Neural crest cell (in vitro differentiated cells): ENCODE results near the gene DOK1. TPM values are rescaled to one million over a fixed set of nuclear protein-coding genes. Genes with fewer than 3 reads are reported as not detected.

Experiments
- DNase-seq: peaks from one replicate; pipeline ENCODE4 v3.0.0; 2021; ENCODE audit warnings: low read depth, mixed read lengths, low spot score
- H3K27ac Mint-ChIP-seq: one replicate; pipeline ENCODE4 v1.8.0; 2021; ENCODE audit warnings: mild to moderate bottlenecking, mixed read lengths; ENCODE audit not compliant: unreplicated experiment
- H3K27me3 Mint-ChIP-seq: 2 replicates; pipeline ENCODE4 v1.8.0; 2021; ENCODE audit warnings: low read depth, mild to moderate bottlenecking, mixed read lengths
- H3K36me3 Mint-ChIP-seq: 2 replicates; pipeline ENCODE4 v1.8.0; 2021; ENCODE audit warnings: low read depth, mild to moderate bottlenecking, mixed read lengths
- H3K4me1 Mint-ChIP-seq: 2 replicates; pipeline ENCODE4 v1.8.0; 2021; ENCODE audit warnings: mixed read lengths
- H3K4me3 Mint-ChIP-seq: one replicate; pipeline ENCODE4 v1.8.0; 2021; ENCODE audit warnings: mild to moderate bottlenecking, mixed read lengths
- H3K9me3 Mint-ChIP-seq: 2 replicates; pipeline ENCODE4 v1.8.0; 2021; ENCODE audit warnings: mixed read lengths
- total RNA-seq: library from RNA; stranded (reverse); gene quantifications from 2 replicates; pipeline ENCODE4 v1.2.1, GENCODE V29; 2021
- TF ChIP-seq, protein P1 (sequence below): fragments of 200-600 bp; sonication (generic); conservative IDR thresholded peaks from 2 replicates; pipeline ENCODE4 v1.5.0; 2021; ENCODE audit warnings: antibody characterized with exemption, mild to moderate bottlenecking

The DOK1 gene
- total RNA-seq, 1 donor from 2014 or later: 22.4 TPM

GRCh38 chr2:74606927-74607326 lies 52.4 kb downstream of the DOK1 start:
- Mint-ChIP-seq H3K36me3 (peaks cover 3% of the 10 kb centered on the region), H3K27ac (no peak overlapping the region), H3K4me1 (no peaks in the 10 kb centered on the region), H3K27me3 (peaks cover 60% of the 10 kb centered on the region), H3K4me3 (no peak overlapping the region), H3K9me3 (peaks cover 8% of the 10 kb centered on the region)
- TF ChIP-seq, protein P1, sequence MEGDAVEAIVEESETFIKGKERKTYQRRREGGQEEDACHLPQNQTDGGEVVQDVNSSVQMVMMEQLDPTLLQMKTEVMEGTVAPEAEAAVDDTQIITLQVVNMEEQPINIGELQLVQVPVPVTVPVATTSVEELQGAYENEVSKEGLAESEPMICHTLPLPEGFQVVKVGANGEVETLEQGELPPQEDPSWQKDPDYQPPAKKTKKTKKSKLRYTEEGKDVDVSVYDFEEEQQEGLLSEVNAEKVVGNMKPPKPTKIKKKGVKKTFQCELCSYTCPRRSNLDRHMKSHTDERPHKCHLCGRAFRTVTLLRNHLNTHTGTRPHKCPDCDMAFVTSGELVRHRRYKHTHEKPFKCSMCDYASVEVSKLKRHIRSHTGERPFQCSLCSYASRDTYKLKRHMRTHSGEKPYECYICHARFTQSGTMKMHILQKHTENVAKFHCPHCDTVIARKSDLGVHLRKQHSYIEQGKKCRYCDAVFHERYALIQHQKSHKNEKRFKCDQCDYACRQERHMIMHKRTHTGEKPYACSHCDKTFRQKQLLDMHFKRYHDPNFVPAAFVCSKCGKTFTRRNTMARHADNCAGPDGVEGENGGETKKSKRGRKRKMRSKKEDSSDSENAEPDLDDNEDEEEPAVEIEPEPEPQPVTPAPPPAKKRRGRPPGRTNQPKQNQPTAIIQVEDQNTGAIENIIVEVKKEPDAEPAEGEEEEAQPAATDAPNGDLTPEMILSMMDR: no peak
- DNase-seq: no peak

Other genes starting within 250 kb of the DOK1 start
- gene SLC4A5, start 211.3 kb upstream of the DOK1 start, total RNA-seq: 1.3 and 3.0 TPM in 2 replicates
- gene DCTN1, start 174.4 kb upstream of the DOK1 start, total RNA-seq: 198 and 202 TPM in 2 replicates
- 7.3 and 7.9 TPM in 2 replicates for gene C2orf81, start 133.1 kb upstream of the DOK1 start, total RNA-seq
- gene WDR54, start 133.0 kb upstream of the DOK1 start, total RNA-seq: 56.9 and 57.8 TPM in 2 replicates
- 61.2 and 62.0 TPM in 2 replicates for gene RTKN, start 112.8 kb upstream of the DOK1 start, total RNA-seq
- 31.3 and 33.1 TPM in 2 replicates for gene INO80B, start 99.6 kb upstream of the DOK1 start, total RNA-seq
- 86.7 and 89.7 TPM in 2 replicates for gene WBP1, start 96.3 kb upstream of the DOK1 start, total RNA-seq
- 53.7 and 56.1 TPM in 2 replicates for gene MOGS, start 89.3 kb upstream of the DOK1 start, total RNA-seq
- gene MRPL53, start 82.0 kb upstream of the DOK1 start, total RNA-seq: 72.4 and 74.6 TPM in 2 replicates
- 34.7 and 35.0 TPM in 2 replicates for gene CCDC142, start 71.7 kb upstream of the DOK1 start, total RNA-seq
- gene TTC31, start 71.6 kb upstream of the DOK1 start, total RNA-seq: 29.6 and 31.6 TPM in 2 replicates
- gene LBX2, start 55.1 kb upstream of the DOK1 start, total RNA-seq: 0.28 TPM in 1 of 2 replicates, not detected in the other
- gene PCGF1, start 47.0 kb upstream of the DOK1 start, total RNA-seq: 25.4 and 30.0 TPM in 2 replicates
- gene TLX2, start 40.3 kb upstream of the DOK1 start, total RNA-seq: not detected in 2 replicates
- 0.49 and 0.77 TPM in 2 replicates for gene DQX1, start 28.5 kb upstream of the DOK1 start, total RNA-seq
- 110 and 113 TPM in 2 replicates for gene AUP1, start 25.0 kb upstream of the DOK1 start, total RNA-seq
- 44.7 and 45.4 TPM in 2 replicates for gene HTRA2, start 24.8 kb upstream of the DOK1 start, total RNA-seq
- 28.3 and 30.2 TPM in 2 replicates for gene LOXL3, start 778 bp upstream of the DOK1 start, total RNA-seq
- gene M1AP, start 93.6 kb downstream of the DOK1 start, total RNA-seq: 0.45 and 0.77 TPM in 2 replicates
- gene SEMA4F, start 99.5 kb downstream of the DOK1 start, total RNA-seq: 11.0 and 12.4 TPM in 2 replicates